ENCODE measurements around the gene PTPRZ1. TPM values are rescaled to one million over a fixed set of nuclear protein-coding genes. Genes with fewer than 3 reads are reported as not detected.

The PTPRZ1 gene
- total RNA-seq, 1 donor from 2014 or later, result 2.5 TPM

GRCh38 chr7:122070062-122070461 is 197.1 kb downstream of the PTPRZ1 start:
- no peak overlapping the region for H3K27ac Mint-ChIP-seq (ENCODE audit: unreplicated experiment)
- no peaks in the 10 kb centered on the region for H3K4me1 Mint-ChIP-seq (ENCODE audit: unreplicated experiment)
- peaks cover 5% of the 10 kb centered on the region for H3K36me3 Mint-ChIP-seq (ENCODE audit: low read depth, unreplicated experiment)
- H3K9me3 Mint-ChIP-seq (ENCODE audit: unreplicated experiment), result no peaks in the 10 kb centered on the region
- H3K4me3 Mint-ChIP-seq (ENCODE audit: unreplicated experiment), result no peak overlapping the region
- DNase-seq (ENCODE audit: low spot score), result no peak
- no peak for TF ChIP-seq CTCF (IDR thresholded peaks at IDR 0.05; ENCODE audit: unreplicated experiment)
- no peaks in the 10 kb centered on the region for H3K27me3 Mint-ChIP-seq (ENCODE audit: unreplicated experiment)

GRCh38 chr7:122070834-122071233 is 197.9 kb downstream of the PTPRZ1 start:
- no peak for DNase-seq (ENCODE audit: low spot score)
- no peak for TF ChIP-seq CTCF (IDR thresholded peaks at IDR 0.05; ENCODE audit: unreplicated experiment)
- H3K27me3 Mint-ChIP-seq (ENCODE audit: unreplicated experiment), result no peaks in the 10 kb centered on the region
- no peak overlapping the region for H3K27ac Mint-ChIP-seq (ENCODE audit: unreplicated experiment)
- H3K4me1 Mint-ChIP-seq (ENCODE audit: unreplicated experiment), result no peaks in the 10 kb centered on the region
- H3K36me3 Mint-ChIP-seq (ENCODE audit: low read depth, unreplicated experiment), result peaks cover 8% of the 10 kb centered on the region
- no peak overlapping the region for H3K4me3 Mint-ChIP-seq (ENCODE audit: unreplicated experiment)
- no peaks in the 10 kb centered on the region for H3K9me3 Mint-ChIP-seq (ENCODE audit: unreplicated experiment)

- no peak overlapping the region for H3K4me3 Mint-ChIP-seq (ENCODE audit: unreplicated experiment)
- H3K4me1 Mint-ChIP-seq (ENCODE audit: unreplicated experiment), result no peaks in the 10 kb centered on the region
- TF ChIP-seq CTCF (IDR thresholded peaks at IDR 0.05; ENCODE audit: unreplicated experiment), result no peak
- peaks cover 17% of the 10 kb centered on the region for H3K36me3 Mint-ChIP-seq (ENCODE audit: low read depth, unreplicated experiment)
- no peak overlapping the region for H3K27ac Mint-ChIP-seq (ENCODE audit: unreplicated experiment)
- H3K27me3 Mint-ChIP-seq (ENCODE audit: unreplicated experiment), result no peaks in the 10 kb centered on the region
- H3K9me3 Mint-ChIP-seq (ENCODE audit: unreplicated experiment), result no peaks in the 10 kb centered on the region
- DNase-seq (ENCODE audit: low spot score), result no peak
These were observed 199.3 kb downstream of the PTPRZ1 start for GRCh38 chr7:122072272-122072671.

GRCh38 chr7:122072924-122073599 is 200.1 kb downstream of the PTPRZ1 start:
- no peak for TF ChIP-seq CTCF (IDR thresholded peaks at IDR 0.05; ENCODE audit: unreplicated experiment)
- H3K36me3 Mint-ChIP-seq (ENCODE audit: low read depth, unreplicated experiment), result peaks cover 25% of the 10 kb centered on the region
- no peaks in the 10 kb centered on the region for H3K27me3 Mint-ChIP-seq (ENCODE audit: unreplicated experiment)
- H3K4me3 Mint-ChIP-seq (ENCODE audit: unreplicated experiment), result no peak overlapping the region
- H3K9me3 Mint-ChIP-seq (ENCODE audit: unreplicated experiment), result no peaks in the 10 kb centered on the region
- no peak overlapping the region for H3K27ac Mint-ChIP-seq (ENCODE audit: unreplicated experiment)
- H3K4me1 Mint-ChIP-seq (ENCODE audit: unreplicated experiment), result peaks cover 2% of the 10 kb centered on the region
- no peak for DNase-seq (ENCODE audit: low spot score)

- Mint-ChIP-seq H3K27ac (ENCODE audit: unreplicated experiment) (no peak overlapping the region), H3K9me3 (ENCODE audit: unreplicated experiment) (no peaks in the 10 kb centered on the region), H3K4me3 (ENCODE audit: unreplicated experiment) (no peak overlapping the region), H3K27me3 (ENCODE audit: unreplicated experiment) (no peaks in the 10 kb centered on the region), H3K4me1 (ENCODE audit: unreplicated experiment) (peaks cover 2% of the 10 kb centered on the region), H3K36me3 (ENCODE audit: low read depth, unreplicated experiment) (peaks cover 27% of the 10 kb centered on the region)
- TF ChIP-seq CTCF (IDR thresholded peaks at IDR 0.05; ENCODE audit: unreplicated experiment), result no peak
- DNase-seq (ENCODE audit: low spot score), result no peak
These were observed 200.7 kb downstream of the PTPRZ1 start for GRCh38 chr7:122073635-122074034.
